GM21515 (cell line): ENCODE data around the gene ROBO1.
"Not testable (repeated sequence)": the region's sequence is repeated elsewhere in the genome, so short reads cannot be mapped to it uniquely, and the experiment has no call there.

Source experiments
- ATAC-seq: cut with Tn5 transposase; IDR thresholded peaks from one replicate; pipeline ENCODE4 v1.9.1; 2021; ENCODE audit not compliant: unreplicated experiment

ROBO1 gene

DNA sequence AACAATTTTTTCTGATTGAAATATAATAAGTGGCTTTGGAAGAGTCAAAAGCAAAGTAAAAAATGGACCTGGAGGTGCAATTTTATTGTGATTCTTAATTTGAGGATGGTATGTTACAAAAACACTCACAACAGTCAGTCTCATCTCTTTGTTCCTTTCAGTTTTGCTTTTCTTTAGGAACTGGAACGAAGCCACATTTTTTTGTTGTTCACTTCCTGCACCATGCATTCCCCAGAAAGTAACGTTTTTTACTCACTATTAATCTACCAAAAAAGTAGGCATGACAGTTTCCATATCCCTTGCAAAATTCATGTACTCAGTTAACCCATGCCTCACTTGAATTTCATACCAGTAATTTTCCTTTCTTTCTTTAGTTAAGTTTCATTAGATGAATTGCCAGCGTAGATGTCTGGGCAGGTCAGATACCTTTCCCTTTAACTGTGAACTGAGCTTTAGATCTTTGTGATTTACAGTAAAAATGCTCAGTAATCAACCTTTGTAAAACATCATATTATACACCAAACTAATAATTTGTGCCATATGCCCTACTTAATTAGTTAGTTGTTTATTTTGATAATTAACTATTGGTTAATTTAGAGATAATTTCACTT, 384.3 kb downstream of the ROBO1 start:
- ATAC-seq, result no peak

DNA sequence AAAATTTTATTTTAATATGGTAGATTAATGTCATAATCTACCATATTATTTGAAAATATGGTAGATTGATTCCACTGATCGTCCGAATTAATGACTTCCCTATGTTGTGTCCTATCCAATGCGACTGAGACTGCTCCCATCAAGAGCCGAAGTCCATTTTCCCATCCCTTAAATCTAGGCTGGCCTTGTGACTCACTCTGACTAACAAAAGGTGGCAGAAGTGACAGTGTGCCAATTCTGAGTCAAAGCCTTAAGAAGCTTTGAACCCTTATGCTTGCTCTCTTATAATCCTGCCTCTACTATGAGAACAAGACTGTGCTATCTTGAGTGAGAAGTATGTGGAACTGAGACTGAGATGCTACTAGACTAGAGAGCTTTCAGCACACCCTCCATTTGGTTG, 387.2 kb downstream of the ROBO1 start:
- no peak for ATAC-seq

DNA sequence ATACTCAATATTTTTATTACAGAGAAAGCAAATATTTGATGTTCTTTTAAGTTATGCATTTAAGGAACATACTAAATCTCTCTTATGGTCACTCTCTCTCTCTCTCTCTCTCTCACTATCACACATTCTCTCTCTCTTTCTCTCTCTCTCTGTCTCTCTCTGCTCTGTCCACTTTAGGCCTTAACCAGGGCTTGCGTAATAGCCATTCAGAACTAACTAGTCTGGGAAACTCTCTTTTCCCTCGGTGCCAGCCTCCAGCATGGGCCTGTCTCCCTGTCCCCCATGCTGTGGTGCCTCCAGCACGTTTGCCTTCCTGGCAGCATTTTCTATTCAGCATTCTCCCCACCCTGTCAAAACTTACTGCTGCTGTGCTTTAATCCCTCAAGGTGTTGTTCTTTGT, 389.7 kb downstream of the ROBO1 start:
- ATAC-seq, result no peak

DNA sequence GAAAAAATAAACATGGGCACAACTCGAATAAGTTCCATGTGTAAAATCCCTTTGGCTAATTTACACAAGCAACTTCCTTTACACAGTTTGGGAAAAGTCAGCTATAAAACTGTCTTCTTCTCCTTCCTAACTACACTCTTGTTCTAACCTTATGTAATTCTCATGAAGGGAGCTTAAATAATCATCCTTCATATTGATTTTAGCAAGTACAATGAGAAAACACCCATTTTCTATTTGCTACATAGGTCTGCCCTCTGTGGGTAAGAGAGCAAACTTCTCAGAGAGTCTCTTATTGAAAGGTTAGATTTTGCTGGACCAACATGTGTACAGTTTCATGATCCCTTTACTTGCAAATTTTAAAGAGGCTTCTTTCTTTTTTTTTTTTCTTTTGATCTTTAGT, 398.5 kb downstream of the ROBO1 start:
- ATAC-seq, result no peak

DNA sequence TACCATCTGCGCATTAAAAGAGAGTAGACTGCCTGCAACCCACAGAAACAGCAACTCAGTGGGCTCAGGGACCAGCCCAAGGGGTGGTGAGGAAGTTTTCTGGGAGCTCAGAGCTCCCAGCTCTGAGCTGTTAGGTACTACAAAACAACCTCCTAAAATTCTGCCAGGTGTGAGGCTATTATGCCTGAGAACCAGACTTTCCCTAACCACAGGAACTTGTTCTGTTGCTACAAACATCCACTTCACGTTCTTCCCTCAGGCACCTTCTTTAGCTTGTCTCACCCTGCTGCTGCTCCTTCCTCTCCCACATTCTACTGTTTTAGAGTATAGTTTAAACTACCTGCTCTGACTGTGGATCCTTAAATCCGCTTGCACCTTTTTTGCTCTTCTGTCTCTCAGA, 399.4 kb downstream of the ROBO1 start:
- ATAC-seq, result no peak

DNA sequence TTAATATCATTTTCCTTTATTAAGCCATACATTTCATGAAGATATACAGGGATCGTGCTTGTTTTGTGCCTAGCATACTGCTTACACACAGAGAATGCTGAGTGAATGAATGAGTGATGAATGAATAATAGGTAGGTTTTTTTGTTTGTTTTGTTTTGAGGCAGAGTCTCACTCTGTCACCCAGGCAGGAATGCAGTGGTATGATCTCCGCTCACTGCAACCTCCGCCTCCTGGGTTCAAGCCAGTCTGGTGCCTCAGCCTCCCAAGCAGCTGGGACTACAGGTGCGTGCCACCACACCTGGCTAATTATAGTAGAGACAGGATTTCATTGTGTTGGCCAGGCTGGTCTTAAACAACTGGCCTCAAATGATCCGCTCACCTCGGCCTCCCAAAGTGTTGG, 400.0 kb downstream of the ROBO1 start:
- ATAC-seq, result no peak

DNA sequence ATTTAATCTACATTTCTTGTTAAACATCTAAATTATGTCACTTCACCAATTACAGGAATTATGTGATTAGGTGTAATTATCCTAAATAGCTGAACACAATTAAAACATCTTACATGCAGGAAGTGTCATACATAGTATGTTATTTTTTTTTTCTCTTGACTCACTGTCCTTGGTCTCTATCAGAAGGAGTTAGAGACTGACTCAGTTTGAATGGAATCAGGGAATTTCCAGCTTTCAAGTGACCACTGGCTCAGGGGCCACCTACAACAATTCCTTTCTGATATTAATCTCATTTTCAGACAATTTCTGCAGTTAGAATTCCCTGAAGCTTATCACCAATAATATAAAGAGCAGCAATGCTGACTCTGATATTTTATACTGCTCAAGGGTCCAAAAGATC, 400.7 kb downstream of the ROBO1 start:
- ATAC-seq, result no peak

DNA sequence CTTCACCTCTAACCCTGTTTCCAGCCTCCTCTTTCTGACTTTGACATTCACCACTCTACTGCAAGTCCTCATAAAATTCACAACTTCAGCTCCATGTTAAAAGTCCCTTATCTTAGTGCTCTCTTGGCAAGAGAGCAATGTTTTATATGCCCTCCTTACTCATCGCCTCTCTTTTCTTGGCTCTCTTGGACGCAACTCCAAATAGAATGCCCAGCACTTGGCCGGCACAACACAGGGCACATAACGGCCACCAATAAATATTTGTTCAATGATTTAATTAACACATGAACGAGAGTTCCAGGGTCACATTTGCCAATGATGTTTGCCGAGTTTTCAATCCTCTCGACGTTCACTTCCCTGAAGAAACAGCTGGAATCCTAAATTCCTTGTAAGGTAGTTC, 401.4 kb downstream of the ROBO1 start:
- no peak for ATAC-seq

DNA sequence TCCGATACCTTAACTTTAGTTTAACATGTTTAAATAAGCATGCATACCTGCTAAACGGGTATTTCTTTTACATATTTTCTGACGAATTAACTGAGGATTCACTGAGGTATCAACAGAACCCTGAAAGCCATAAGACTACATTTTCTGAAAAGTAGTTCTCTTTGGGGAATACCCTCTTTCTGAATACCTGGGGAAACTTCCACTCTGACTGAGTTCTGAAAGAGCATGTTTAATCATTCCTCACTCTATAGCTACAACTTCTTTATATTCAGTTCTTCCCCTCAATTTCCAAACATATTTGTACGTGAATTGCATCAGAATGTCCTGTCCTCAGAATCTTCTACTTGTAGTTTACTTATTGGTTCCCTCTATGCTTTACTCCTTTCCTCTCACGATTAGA, 403.0 kb downstream of the ROBO1 start:
- no peak for ATAC-seq

DNA sequence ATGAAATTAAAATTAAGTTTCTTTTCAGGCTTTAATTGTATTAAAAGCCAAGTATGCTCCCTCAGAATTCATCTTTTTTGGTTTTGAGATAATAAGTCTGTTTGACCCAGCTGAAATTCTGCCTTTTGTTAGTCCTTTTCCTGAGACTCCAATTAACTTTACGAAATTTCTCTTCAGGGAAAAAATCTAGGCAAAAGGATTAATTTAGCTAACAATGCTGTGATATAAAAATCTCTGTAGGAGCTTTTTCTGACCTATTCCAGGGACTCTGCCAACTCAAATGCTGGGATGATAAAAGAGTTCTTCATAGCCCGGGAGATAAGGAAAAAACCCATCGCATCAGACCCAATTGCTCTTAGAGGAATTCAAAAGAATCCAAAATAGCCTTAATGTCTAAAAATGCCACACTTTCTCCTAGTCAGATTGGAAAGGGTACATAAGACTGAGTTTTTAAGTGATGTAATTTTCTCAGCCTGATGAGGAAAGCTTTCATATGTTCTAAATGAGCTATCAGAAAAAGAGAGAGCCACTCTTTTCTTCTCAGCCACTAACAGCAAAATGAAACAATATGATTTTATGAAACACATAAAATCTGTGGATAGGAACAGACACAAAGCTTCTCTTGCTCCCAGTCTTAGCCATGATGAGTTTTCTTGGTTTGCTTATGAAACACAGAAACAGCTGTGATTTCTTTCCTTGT, 405.1 kb downstream of the ROBO1 start:
- ATAC-seq, result no peak

DNA sequence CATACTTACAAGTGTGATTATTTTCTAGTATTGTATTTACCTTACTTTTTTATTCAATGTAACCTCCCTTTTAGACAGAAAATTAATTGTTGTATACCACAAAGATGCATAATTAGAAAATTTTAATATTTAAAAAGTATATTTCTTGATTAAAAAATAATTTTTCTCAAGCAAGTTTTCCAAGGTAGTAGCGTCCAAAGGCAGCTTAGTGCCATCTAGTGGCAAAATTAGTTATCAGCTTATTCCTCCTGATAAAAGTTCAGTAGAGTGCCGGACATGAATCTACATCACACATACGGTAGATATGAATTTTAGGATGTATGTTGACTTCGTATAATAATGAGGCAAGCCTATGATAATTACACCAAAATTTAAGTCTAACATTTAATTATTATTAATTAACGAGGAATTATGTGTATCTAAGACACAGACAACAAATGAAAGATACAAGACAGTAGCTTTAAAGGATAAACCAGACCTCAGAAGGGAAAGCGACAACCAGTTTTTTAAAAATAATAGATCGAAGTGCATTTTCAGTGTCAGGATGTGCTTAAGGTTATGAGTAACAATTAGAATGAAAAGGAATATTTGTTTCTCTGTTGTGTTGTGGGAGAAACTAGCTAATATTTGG, 405.9 kb downstream of the ROBO1 start:
- peak; percentile 82 for ATAC-seq

DNA sequence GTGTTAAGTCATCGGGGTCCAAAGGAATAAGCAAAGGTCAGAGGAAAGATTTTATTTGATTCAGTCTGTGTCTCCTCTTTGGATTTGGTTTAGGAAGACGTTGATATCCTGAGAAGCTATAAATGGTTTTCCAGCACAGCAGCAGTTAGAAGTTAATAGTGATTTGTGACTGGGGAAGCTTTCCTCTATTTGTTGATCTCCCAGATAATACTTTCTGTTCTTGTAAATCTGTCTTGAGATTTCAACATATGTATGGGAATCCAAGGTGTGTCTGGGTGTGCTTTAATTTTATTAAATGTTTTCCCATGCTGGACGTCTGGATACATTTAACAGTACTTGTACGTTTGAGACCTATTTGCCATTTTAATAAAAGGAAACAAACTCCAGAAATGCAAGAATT, 409.5 kb downstream of the ROBO1 start:
- ATAC-seq, result no peak

DNA sequence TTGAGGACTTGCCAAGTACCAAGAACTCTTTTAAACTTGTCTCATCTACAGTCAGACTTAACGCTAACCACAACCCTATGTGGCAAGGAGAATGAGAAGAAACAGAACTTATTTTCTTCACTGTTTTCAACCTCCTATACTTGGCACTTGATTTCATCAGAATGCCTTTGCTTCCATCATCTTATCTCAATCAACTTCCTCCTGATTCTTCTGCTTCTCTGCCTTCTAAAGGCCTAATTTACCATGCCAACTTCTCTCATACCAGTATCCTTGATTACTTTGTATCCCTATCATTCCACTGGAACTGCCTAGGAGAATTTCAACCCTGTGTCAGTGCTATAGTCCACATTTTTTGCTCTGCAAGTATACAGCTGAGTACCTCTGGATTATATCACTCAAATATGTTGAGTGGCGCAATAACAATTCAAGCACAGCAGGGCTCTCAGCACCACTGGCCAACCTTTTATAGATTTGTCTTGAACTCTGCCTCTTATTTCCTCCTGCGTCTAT, 413.6 kb downstream of the ROBO1 start:
- no peak for ATAC-seq

DNA sequence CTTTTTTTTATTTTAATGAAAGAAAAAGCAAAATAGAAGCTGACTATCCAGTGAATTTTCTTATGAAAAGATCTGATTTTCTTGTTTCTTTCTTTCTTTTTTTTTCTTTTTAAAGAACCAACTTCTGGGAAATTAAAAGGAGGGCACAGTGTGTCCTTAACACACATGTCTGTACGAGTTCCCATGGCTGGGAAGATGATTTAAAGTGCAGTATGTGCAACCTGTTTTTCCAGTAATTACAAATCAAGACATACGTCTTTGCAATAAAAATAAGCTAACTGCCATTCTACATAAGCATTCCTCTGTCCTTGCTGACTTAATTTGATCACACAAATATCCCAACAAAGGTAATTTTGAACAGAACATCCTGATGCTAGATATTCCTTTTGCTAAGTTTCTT, 416.1 kb downstream of the ROBO1 start:
- no peak for ATAC-seq

DNA sequence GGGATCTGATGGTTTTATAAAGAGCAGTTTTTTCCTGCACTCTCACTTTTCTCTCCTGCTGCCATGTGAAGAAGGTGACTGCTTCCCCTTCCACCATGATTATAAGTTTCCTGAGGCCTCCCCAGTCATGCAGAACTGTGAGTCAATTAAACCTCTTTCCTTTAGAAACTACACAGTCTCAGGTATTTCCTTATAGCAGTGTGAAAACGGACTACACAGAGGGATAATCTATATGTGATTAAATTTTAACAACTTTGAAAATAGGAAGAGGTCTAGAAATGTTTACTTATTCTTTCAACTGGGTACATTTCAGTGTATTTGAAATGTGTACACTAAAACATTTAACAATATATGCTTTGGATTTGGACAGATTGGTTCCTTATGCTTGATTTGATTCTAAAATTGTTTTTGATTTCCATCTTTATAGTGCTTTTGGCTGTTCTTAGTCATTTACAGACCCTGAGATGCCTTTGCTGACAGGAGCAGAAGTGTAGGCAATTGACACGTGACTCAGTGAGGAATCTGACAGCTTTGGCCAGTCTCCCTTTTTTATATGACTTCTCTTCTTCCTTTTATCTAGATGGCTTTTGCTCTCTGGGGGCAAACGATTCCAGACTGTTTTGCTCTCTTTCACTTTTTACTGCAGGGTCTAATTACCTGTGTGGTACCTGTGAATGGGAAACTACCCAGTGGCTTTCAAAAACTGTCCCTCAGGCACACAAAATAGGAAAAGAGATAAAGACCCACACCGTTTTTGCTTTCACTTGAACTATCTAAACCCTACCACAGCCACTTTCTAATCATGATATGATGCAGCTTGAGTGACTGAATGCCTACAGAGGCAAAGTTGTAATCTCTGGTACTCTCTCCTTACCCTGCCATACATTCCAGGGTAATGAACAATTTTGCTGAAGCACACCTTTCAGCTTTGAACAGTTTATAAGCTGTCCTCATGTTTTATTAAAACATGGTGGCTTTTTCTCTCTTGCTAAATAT, 422.6 kb downstream of the ROBO1 start:
- no peak for ATAC-seq

DNA sequence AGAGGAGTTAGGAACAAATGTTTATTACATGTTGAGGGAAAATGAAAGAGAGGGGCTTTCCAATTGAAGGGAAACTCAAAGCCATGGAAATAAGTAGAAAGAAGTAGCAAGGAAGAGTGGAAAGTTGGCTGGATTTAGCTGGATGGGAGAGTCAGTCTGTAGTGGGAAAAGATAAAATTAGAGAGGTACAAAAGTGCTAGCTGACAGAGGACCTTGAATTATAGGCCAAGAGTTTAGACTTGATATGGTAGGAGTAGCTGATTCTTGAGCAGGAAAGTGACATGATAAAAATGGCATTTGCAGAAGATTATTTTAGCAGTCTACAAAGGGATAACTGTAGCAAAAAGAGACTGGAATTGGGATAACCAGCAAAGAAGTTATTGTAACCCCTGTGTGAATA, 425.8 kb downstream of the ROBO1 start:
- ATAC-seq, result no peak

DNA sequence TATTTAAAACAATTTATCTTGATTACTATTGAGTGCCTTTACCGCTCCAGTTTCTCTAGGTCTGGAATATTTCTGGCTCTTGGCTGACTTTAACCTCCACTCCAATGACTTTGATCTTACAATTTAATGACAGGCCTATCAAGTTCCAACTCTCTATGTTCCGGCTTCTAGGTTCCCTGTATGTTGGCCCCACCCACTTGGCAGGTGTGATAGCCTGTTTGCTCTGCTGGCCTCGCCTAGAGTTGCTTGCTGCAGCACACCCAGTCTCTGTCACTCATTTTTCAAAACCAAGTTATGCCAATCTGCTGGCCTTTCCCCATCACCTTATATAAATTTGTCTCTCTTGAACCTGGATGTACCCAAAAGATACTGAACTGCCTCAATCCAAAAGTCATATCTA, 428.0 kb downstream of the ROBO1 start:
- no peak for ATAC-seq

DNA sequence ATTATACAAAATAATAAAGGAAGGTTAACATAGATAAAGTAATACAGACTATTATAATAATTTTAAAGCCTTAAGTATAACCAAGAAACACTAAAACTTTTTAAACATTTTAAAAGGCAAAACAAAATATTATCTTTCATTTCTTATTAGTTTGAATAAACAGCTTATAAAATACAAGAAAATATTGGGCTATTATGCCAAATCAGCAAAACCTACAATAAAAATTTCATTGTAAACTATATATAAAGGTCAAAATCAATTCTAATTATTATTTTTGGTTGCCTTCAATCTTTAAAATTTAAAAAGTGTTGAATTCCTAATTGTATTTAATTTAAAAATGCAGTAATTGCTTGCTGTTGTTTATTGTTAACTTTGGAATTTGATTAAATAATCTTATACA, 430.0 kb downstream of the ROBO1 start:
- ATAC-seq, result no peak

DNA sequence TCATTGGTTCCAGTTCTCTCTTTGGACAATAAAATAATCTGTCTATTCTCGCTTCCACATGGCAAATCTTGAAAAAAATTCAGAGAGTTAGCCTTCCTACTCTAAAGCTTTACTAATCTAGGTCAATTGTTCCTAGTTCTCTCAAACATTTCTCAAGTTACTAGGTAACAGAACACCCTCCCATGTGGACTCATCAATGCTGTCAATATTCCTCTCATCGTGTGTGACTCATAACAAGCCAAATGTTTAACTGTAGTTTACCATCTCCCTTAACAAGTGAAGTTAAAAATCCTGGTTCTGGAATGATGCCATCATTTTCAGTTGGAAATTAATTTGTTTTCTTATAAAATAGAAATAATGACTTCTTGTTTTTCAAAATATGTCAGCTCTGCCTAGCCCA, 438.6 kb downstream of the ROBO1 start:
- no peak for ATAC-seq

DNA sequence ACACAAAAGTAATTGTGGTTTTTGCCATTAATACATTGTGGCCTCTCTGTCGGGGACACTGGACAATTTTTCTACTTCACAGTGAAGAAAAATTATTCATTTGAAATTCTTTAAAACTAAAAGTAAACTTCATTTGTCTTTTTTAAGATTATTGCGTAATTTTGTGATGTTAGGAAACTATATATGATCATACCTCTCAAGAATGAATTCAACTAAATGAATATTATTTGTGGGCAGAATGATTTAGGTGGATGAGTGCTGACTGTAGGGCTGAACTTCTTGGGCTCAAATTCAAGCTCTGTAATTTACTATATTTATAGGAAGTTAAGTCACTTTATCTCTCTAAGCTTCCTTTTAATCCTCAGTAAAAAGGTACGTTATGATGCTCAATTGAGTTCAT, 441.2 kb downstream of the ROBO1 start:
- no peak for ATAC-seq

DNA sequence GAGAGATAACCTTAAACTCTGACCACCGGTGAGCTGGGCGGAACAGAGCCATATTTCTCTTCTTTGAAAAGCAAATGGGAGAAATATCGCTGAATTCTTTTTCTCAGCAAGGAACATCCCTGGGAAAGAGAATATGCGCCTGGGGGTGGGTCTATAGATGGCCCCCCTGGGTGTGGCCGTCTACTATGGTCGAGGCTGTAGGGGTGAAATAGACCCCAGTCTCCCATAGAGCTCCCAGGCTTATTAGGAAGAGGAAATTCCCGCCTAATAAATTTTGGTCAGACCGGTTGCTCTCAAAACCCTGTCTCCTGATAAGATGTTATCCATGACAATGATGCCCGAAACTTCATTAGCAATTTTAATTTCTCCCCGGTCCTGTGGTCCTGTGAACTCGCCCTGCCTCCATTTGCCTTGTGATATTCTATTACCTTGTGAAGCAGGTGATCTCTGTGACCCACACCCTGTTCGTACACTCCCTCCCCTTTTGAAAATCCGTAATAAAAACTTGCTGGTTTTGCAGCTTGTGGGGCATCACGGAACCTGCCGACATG, 441.9 kb downstream of the ROBO1 start:
- ATAC-seq, result not testable (repeated sequence)
